ENCODE data around the gene SLC2A10.

SLC2A10 gene

GRCh38 chr20:46774943-46775560 lies 65.6 kb downstream of the SLC2A10 start:
- Histone ChIP-seq H3K9me3 (no peaks in the 10 kb centered on the region), H3K4me3 (no peak overlapping the region), H3K36me3 (no peaks in the 10 kb centered on the region), H3K4me1 (no peaks in the 10 kb centered on the region), H3K27me3 (peaks cover 0 to 28% of the 10 kb centered on the region in 2 donors), H3K27ac (no peak overlapping the region)
- intact Hi-C loops (cut with DNase I; ENCODE audit: low total_unique reads): no loop called here
- no peak for DNase-seq
- TF ChIP-seq, protein P1, sequence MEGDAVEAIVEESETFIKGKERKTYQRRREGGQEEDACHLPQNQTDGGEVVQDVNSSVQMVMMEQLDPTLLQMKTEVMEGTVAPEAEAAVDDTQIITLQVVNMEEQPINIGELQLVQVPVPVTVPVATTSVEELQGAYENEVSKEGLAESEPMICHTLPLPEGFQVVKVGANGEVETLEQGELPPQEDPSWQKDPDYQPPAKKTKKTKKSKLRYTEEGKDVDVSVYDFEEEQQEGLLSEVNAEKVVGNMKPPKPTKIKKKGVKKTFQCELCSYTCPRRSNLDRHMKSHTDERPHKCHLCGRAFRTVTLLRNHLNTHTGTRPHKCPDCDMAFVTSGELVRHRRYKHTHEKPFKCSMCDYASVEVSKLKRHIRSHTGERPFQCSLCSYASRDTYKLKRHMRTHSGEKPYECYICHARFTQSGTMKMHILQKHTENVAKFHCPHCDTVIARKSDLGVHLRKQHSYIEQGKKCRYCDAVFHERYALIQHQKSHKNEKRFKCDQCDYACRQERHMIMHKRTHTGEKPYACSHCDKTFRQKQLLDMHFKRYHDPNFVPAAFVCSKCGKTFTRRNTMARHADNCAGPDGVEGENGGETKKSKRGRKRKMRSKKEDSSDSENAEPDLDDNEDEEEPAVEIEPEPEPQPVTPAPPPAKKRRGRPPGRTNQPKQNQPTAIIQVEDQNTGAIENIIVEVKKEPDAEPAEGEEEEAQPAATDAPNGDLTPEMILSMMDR (IDR thresholded peaks at IDR 0.05): no peak

- H3K4me1 ChIP-seq: no peaks in the 10 kb centered on the region
- TF ChIP-seq, protein P1 (IDR thresholded peaks at IDR 0.05): no peak
- H3K9me3 ChIP-seq: no peaks in the 10 kb centered on the region
- no peak for DNase-seq
- H3K4me3 ChIP-seq: no peak overlapping the region
- H3K36me3 ChIP-seq: no peaks in the 10 kb centered on the region
- peaks cover 0 to 24% of the 10 kb centered on the region in 2 donors for H3K27me3 ChIP-seq
- intact Hi-C loops (cut with DNase I; ENCODE audit: low total_unique reads): no loop called here
- no peak overlapping the region for H3K27ac ChIP-seq
These were observed 66.4 kb downstream of the SLC2A10 start for GRCh38 chr20:46775806-46776205.

DNA sequence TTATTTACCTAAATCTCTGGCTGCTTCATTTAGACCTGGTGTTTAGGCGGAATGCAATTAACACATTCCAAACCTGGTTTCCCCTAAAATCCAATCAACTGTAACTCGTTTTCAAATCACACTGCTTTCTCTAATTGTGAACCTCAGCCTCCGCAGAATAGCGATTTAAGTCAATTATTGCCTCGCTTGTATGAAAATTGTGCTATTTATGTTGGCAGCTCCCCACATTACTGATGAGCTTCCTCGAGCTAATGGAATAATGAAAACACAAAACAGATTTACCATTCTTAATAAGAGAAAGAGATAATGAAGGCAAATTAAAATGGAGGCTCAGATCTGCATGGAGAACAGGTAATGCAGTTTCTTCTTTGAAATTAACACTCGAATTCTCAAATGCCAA lies 67.9 kb downstream of the SLC2A10 start:
- TF ChIP-seq, protein P1 (IDR thresholded peaks at IDR 0.05): no peak
- Histone ChIP-seq H3K9me3 (no peaks in the 10 kb centered on the region), H3K27me3 (peaks cover 0 to 14% of the 10 kb centered on the region in 2 donors), H3K4me3 (no peak overlapping the region), H3K27ac (no peak overlapping the region), H3K4me1 (no peaks in the 10 kb centered on the region), H3K36me3 (no peaks in the 10 kb centered on the region)
- no peak for DNase-seq
- intact Hi-C loops (cut with DNase I; ENCODE audit: low total_unique reads): no loop called here

DNA sequence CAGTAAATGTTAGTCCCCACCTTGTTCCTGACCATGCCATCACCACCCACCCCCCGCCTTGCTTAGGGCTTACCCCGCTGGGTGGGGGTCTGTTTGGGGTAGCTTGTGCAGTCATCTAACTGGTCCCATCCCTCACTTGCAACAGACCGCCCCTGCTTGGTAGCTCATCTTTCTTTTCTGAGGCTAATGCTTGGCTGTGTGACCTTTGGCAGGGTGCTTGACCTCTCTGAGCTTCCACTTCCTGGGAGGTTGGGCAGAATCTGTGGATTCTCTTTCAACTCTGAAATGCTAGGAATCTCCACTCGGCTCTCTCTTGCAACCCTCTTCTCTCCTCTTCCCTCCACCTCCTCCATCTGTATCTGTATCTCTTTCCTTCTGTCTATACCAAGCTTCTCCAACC lies 70.4 kb downstream of the SLC2A10 start:
- no peak overlapping the region for H3K4me3 ChIP-seq
- no peak overlapping the region for H3K27ac ChIP-seq
- no peaks in the 10 kb centered on the region for H3K36me3 ChIP-seq
- peaks cover 0 to 6% of the 10 kb centered on the region in 2 donors for H3K27me3 ChIP-seq
- no peak for DNase-seq
- no peaks in the 10 kb centered on the region for H3K4me1 ChIP-seq
- H3K9me3 ChIP-seq: no peaks in the 10 kb centered on the region
- TF ChIP-seq, protein P1 (IDR thresholded peaks at IDR 0.05): no peak
- intact Hi-C loops (cut with DNase I; ENCODE audit: low total_unique reads): no loop called here

GRCh38 chr20:46784436-46785127 lies 75.1 kb downstream of the SLC2A10 start:
- Histone ChIP-seq H3K27me3 (peaks cover 0 to 27% of the 10 kb centered on the region in 2 donors), H3K27ac (no peak overlapping the region), H3K36me3 (no peaks in the 10 kb centered on the region), H3K4me3 (no peak overlapping the region), H3K9me3 (no peaks in the 10 kb centered on the region), H3K4me1 (no peaks in the 10 kb centered on the region)
- TF ChIP-seq, protein P1 (IDR thresholded peaks at IDR 0.05): no peak
- no peak for DNase-seq
- intact Hi-C loops (cut with DNase I; ENCODE audit: low total_unique reads): no loop called here
